ENCODE measurements around the gene QPRT.
A peak's percentile ranks its signal among the peaks of the same experiment; 100 is the strongest.
"Not testable (repeated sequence)": the region's sequence is repeated elsewhere in the genome, so short reads cannot be mapped to it uniquely, and the experiment has no call there.

The QPRT gene

DNA sequence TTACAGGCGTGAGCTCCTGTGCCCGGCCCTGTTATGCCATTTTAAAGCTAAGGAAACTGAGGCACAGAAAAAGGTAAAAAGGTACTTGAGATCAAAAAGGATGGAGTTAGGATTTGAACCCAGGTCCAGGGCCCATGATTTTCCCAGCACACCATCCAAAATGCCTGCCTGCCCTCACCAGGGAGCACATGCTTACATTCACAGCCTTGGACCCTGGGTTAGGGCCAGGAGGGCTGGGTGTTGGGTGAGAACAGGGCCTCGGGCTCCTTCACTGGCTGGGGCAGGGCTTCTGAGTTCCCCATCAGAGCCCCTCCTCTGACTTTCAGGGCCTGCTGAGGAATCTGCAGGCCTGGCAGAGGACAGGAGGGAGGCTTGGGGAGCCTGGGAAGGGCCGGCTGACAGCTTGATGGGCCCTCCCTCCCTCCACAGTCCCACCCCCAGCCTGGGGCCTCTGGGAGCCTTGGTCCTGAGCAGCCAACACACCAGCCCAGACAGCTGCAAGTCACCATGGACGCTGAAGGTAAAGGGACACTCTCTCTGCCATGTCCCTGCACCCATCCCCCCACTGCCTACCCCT is at the start of gene QPRT:
Gene QPRT, plus strand, starts transcription at position 490 of the 577 bp plus-strand sequence. Its CDS starts 18 bp downstream, at position 508.
- no peak for DNase-seq

DNA sequence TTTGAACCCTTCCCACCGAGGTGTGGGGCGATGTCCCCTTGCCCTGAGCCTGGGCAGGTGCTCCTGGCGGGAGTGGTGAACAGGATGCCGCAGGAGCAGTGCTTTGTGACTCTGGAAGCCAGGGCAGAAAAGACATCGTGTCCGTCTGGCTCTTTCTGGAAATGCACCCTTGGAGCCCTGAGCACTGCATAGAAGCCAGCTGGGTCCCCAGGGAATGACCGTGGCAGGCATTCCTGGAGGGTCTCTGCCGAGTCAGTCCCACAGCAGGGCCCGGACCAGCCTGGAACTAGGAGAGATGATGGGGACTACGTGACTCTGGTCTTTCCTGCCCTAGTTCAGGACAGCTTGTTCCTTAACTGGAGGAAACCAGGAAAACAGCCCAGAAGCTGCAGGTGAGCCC is 49.7 kb upstream of the QPRT start:
- not testable (repeated sequence) for DNase-seq

DNA sequence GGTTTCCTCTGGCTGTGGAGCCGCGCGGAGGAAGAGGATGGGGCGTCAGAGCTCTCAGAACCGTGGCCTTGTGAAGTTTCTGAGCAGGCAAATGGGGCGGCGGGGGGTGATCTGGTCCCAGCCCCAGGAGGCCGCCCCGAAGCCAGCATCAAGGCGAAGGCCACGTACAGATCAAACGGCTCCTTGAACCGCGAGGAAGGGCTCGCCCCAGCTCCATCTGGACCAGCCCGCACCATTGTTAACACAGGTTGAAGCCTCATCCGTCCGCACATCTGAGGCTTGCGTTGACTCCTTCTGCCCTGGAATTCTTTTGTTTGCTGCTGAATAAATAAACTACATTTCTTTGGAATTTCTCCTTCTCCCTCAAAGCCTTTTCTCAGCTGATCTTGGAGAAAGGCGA is 47.3 kb upstream of the QPRT start:
- not testable (repeated sequence) for DNase-seq

DNA sequence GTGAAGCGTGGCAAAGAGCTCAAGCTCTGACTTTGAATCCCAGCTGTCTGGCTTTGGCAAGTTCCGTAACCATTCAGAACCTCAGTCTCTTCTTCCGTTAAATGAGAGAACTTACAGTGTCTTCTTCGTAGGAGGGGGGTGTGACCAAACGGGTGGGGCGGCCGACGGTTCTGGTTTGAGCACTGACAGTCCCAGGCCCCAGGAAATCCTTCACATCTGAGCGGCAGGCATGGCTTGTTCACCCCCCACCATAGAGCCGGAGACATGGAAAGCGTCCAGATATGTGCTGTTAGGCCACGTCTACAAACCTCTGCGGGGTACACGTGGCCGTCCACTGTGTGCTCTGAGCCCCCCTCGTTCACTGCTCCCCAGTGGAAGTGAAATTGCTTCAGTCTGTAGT is 43.1 kb upstream of the QPRT start:
- not testable (repeated sequence) for DNase-seq

- DNase-seq: not testable (repeated sequence)
Observed at GRCh38 chr16:29636368-29636767, 42.6 kb upstream of the QPRT start.

- not testable (repeated sequence) for DNase-seq
Observed at GRCh38 chr16:29638751-29639150, 40.2 kb upstream of the QPRT start.

GRCh38 chr16:29641561-29641960 is 37.4 kb upstream of the QPRT start:
- peak; percentile 44 for DNase-seq

GRCh38 chr16:29643596-29643995 is 35.4 kb upstream of the QPRT start:
- no peak for DNase-seq

DNA sequence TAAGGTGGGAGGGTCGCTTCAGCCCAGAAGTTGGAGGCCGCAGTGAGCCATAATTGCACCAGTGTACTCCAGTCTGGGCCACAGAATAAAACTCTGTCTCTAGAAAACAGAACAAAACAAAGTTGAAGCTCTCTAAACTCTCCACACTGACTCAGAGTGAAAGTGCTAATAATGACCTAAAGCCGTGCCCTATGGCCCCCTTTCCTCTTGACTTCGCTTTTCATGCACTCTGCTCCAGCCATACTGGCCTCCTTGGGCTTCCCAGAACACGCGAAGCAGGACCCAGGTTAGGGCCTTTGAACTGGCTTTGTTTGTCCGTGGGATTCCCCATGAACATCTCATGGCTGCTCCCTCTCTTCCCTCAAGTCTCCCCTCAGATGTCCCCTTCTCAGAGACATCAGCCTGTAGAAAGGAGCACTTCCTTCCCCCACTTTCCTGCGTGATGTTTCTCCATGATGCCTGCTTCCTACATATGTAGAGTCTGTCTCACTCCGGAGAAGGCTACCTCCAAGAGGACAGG is 34.6 kb upstream of the QPRT start:
- DNase-seq: no peak

GRCh38 chr16:29644973-29645693 is 33.8 kb upstream of the QPRT start:
- no peak for DNase-seq

GRCh38 chr16:29645694-29646187 is 33.2 kb upstream of the QPRT start:
- no peak for DNase-seq

- DNase-seq: no peak
Observed at GRCh38 chr16:29646947-29647346, 32.0 kb upstream of the QPRT start.

GRCh38 chr16:29649588-29650494 is 29.1 kb upstream of the QPRT start:
- no peak for DNase-seq

DNA sequence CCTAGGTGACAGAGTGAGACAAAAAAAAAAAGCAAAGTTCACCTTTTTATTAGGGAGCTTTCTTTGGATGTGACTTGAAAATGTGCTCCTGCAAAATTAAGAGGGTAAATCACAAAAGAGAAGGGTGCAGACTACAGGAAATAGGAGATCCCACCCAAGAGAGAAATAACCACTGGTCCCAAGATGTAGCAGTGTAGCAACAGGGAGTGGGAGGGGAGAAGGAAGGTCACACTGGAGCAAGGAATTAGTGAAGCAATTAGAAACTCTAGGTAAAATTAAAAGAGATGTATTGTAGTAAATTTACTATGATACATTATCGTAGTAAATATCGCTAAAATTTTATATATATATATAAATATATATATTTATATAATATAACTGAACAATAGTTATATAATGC is 28.2 kb upstream of the QPRT start:
- DNase-seq: no peak

GRCh38 chr16:29651774-29652349 is 27.1 kb upstream of the QPRT start:
- no peak for DNase-seq

GRCh38 chr16:29653471-29653870 is 25.5 kb upstream of the QPRT start:
- no peak for DNase-seq

GRCh38 chr16:29653890-29654289 is 25.1 kb upstream of the QPRT start:
- not testable (repeated sequence) for DNase-seq

DNA sequence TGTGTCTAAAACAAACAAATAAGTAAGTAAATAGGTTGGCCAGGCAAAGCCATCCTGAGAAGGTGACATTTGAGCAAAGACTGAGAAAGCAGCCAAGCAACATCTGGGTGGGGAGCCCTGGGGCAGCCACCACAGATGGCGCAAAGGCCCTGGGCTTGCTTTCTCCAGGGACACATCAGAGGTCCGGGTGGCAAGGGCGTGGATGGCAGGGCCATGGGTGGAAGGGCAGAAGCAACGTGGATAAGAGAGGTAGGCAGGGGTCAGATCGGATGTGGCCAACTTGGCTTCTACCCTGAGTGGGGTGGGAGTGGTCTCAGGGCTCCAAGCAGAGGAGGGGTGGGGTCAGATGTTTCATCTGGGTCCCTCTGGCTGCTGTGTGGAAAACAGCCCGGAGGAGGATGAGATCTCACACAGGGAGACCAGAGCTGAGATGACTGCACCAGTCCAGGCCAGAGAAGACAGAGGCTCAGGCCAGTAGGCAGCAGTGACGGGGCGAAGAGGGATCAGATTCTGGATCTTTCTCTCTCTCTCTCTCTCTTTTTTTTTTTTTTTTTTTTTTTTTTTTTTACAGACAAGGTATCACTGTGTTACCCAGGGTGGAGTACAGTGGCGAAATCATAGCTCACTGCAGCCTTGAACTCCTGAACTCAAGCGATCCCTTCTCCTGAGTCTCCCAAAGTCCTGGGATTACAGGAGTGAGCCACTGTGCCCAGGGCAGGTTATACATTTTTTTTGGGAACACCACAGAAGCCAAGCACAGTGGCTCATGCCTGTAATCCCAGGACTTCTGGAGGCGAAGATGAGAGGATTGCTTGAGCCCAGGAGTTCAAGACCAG is 22.1 kb upstream of the QPRT start:
- no peak for DNase-seq

- no peak for DNase-seq
Observed at GRCh38 chr16:29658705-29659104, 20.3 kb upstream of the QPRT start.

GRCh38 chr16:29662000-29662728 is 16.8 kb upstream of the QPRT start:
- DNase-seq: no peak

- peak; percentile 37 for DNase-seq
Observed at GRCh38 chr16:29662729-29663015, 16.3 kb upstream of the QPRT start.

All from CD4-positive, alpha-beta T cell treated with Interleukin-4 for 4 hours (primary cell).